Loucy (cell line): ENCODE measurements around the gene CD28.
A peak's percentile ranks its signal among the peaks of the same experiment; 100 is the strongest.
"Not testable (repeated sequence)": the region's sequence is repeated elsewhere in the genome, so short reads cannot be mapped to it uniquely, and the experiment has no call there.

Experiments
- H2AFZ ChIP-seq: fragments of 200-600 bp; sonication (generic); 2 replicates; pipeline ENCODE4 v1.6.0; 2016; ENCODE audit warnings: antibody characterized with exemption, mild to moderate bottlenecking, low read length, moderate library complexity
- H3F3A ChIP-seq: fragments of 200-600 bp; 2 replicates; pipeline ENCODE4 v1.6.0; 2016; ENCODE audit warnings: antibody characterized with exemption, low read depth, mild to moderate bottlenecking
- H3K27me3 ChIP-seq: fragments of 200-600 bp; sonication (generic); 2 replicates; pipeline ENCODE4 v1.6.1; 2014; ENCODE audit warnings: low read length, mild to moderate bottlenecking; ENCODE audit not compliant: insufficient read depth, poor library complexity, severe bottlenecking
- H3K36me3 ChIP-seq: fragments of 200-600 bp; sonication (generic); 2 replicates; pipeline ENCODE4 v1.6.1; 2016; ENCODE audit warnings: low read length; ENCODE audit not compliant: insufficient read depth
- H3K4me1 ChIP-seq: fragments of 200-600 bp; sonication (generic); 2 replicates; pipeline ENCODE4 v1.5.1; 2014; ENCODE audit warnings: low read length, mild to moderate bottlenecking; ENCODE audit not compliant: insufficient read depth, poor library complexity, severe bottlenecking
- H3K4me2 ChIP-seq: fragments of 200-600 bp; sonication (generic); 2 replicates; pipeline ENCODE4 v1.6.0; 2014; ENCODE audit warnings: antibody characterized with exemption, low read length, low read depth, mild to moderate bottlenecking; ENCODE audit not compliant: poor library complexity, severe bottlenecking
- H3K4me3 ChIP-seq: fragments of 200-600 bp; sonication (generic); 2 replicates; pipeline ENCODE4 v1.5.1; 2014; ENCODE audit warnings: low read length, mild to moderate bottlenecking, mixed read lengths; ENCODE audit not compliant: poor library complexity, severe bottlenecking
- H3K79me2 ChIP-seq: fragments of 200-600 bp; sonication (generic); 2 replicates; pipeline ENCODE4 v1.6.1; 2014; ENCODE audit warnings: low read length; ENCODE audit not compliant: insufficient read depth
- H3K9ac ChIP-seq: fragments of 200-600 bp; sonication (generic); 2 replicates; pipeline ENCODE4 v1.6.0; 2014; ENCODE audit warnings: mild to moderate bottlenecking, low read depth, low read length, moderate library complexity; ENCODE audit not compliant: poor library complexity, severe bottlenecking
- H3K9me2 ChIP-seq: fragments of 200-600 bp; sonication (generic); replicated peaks from 2 replicates; pipeline ENCODE4 v1.6.1; 2016; ENCODE audit warnings: low read depth, low read length, mixed read lengths
- H3K9me3 ChIP-seq: fragments of 200-600 bp; sonication (generic); 2 replicates; pipeline ENCODE4 v1.6.1; 2014; ENCODE audit warnings: mild to moderate bottlenecking, antibody characterized with exemption, low read length, low read depth; ENCODE audit not compliant: insufficient read depth
- H4K20me1 ChIP-seq: fragments of 200-600 bp; sonication (generic); 2 replicates; pipeline ENCODE4 v1.6.0; 2014; ENCODE audit warnings: antibody characterized with exemption, low read length, mild to moderate bottlenecking; ENCODE audit not compliant: insufficient read depth, poor library complexity, severe bottlenecking
- CTCF ChIP-seq: fragments of 200-600 bp; sonication (generic); conservative IDR thresholded peaks from 2 replicates; pipeline ENCODE4 v1.5.1; 2014; ENCODE audit warnings: mild to moderate bottlenecking, antibody characterized with exemption, low read length
- EZH2phosphoT487 ChIP-seq: fragments of 200-600 bp; IDR thresholded peaks from 2 replicates; pipeline ENCODE4 v1.6.1; 2018; ENCODE audit warnings: antibody characterized with exemption, mild to moderate bottlenecking, moderate library complexity, borderline replicate concordance

CD28 gene

GRCh38 chr2:203783496-203784203, 77.2 kb downstream of the CD28 start:
- Histone ChIP-seq H3F3A (no peaks in the 10 kb centered on the region), H3K9ac (no peak overlapping the region), H3K4me1 (peaks cover 19% of the 10 kb centered on the region), H3K27me3 (no peaks in the 10 kb centered on the region), H3K9me3 (no peaks in the 10 kb centered on the region), H3K79me2 (no peaks in the 10 kb centered on the region), H3K36me3 (no peaks in the 10 kb centered on the region), H2AFZ (peak overlapping the region; percentile 7; the same call in 1 of the 2 replicates), H3K4me2 (no peak overlapping the region), H3K9me2 (no peaks in the 10 kb centered on the region), H3K4me3 (no peak overlapping the region), H4K20me1 (no peaks in the 10 kb centered on the region)
- no peak for TF ChIP-seq CTCF
- TF ChIP-seq EZH2phosphoT487: no peak

- H3K9ac ChIP-seq, H2AFZ ChIP-seq, H4K20me1 ChIP-seq, H3K79me2 ChIP-seq, H3K9me2 ChIP-seq, H3K27me3 ChIP-seq, H3F3A ChIP-seq, H3K9me3 ChIP-seq, H3K4me2 ChIP-seq, H3K4me3 ChIP-seq, H3K36me3 ChIP-seq: not testable (repeated sequence)
- H3K4me1 ChIP-seq: peaks cover 19% of the 10 kb centered on the region
Measured at GRCh38 chr2:203784710-203785270, 78.4 kb downstream of the CD28 start.

DNA sequence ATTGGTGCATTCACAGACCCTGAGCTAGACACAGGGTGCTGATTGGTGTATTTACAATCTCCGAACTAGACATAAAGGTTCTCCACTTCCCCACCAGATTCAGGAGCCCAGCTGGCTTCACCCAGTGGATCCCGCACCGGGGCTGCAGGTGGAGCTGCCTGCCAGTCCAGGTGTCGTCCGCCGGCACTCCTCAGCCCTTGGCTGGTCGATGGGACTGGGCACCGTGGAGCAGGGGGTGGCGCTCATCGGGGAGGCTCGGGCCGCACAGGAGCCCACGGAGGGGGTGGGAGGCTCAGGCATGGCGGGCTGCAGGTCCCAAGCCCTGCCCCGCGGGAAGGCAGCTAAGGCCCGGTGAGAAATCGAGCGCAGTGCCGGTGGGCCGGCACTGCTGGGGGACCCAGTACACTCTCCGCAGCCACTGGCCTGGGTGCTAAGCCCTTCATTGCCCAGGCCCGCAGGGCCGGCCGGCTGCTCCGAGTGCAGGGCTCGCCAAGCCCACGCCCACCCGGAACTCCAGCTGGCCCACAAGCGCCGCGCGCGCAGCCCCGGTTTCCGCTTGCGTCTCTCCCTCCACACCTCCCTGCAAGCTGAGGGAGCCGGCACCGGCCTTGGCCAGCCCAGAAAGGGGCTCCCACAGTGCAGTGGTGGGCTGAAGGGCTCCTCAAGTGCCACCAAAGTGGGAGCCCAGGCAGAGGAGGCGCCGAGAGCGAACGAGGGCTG, 79.1 kb downstream of the CD28 start:
- H3K9ac ChIP-seq, H3K9me2 ChIP-seq, H3K4me3 ChIP-seq, H3K4me2 ChIP-seq, H3K36me3 ChIP-seq, H3K27me3 ChIP-seq, H3K79me2 ChIP-seq, H3K9me3 ChIP-seq, H2AFZ ChIP-seq, H4K20me1 ChIP-seq, H3F3A ChIP-seq: not testable (repeated sequence)
- H3K4me1 ChIP-seq: peaks cover 14% of the 10 kb centered on the region

- H3K9me2 ChIP-seq: no peaks in the 10 kb centered on the region
- no peaks in the 10 kb centered on the region for H3K9me3 ChIP-seq
- no peaks in the 10 kb centered on the region for H3K36me3 ChIP-seq
- H4K20me1 ChIP-seq: no peaks in the 10 kb centered on the region
- TF ChIP-seq EZH2phosphoT487 (no peak), CTCF (no peak)
- no peaks in the 10 kb centered on the region for H3K27me3 ChIP-seq
- H3K9ac ChIP-seq: no peak overlapping the region
- peaks cover 14% of the 10 kb centered on the region for H3K4me1 ChIP-seq
- H2AFZ ChIP-seq: 0 out of 2 replicates have a peak overlapping the region, but pooled peaks have one; percentile 6
- no peaks in the 10 kb centered on the region for H3F3A ChIP-seq
- no peak overlapping the region for H3K4me3 ChIP-seq
- no peak overlapping the region for H3K4me2 ChIP-seq
- H3K79me2 ChIP-seq: no peaks in the 10 kb centered on the region
Measured at GRCh38 chr2:203786549-203787351, 80.3 kb downstream of the CD28 start.
